Measurements from ENCODE around the gene SHC2.
"Not testable (repeated sequence)": the region's sequence is repeated elsewhere in the genome, so short reads cannot be mapped to it uniquely, and the experiment has no call there.

Gene SHC2

DNA sequence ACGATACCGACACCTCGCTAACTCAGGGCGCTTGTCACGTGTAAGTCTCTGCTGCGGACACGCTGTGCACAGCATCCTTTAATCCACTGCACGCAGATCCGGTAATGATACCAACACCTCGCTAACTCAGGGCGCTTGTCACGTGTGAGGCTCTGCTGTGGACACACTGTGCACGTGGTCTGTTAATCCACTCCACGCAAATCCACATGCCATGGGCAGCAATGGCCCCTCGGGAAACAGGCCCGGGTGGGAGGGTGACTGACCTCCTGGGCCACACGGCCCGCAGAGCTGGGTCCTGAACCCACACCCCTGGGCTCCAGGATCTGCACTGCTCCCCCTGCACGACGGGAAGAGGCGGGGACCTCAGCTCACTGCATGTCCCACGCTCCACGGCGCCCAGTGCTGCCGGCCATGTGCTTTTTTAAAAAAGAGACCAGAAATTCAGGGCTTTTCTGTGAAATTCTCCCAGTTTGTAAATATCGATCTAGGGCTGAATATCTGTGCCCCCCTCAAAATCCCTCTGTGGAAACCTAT is 16.1 kb downstream of the SHC2 start:
- no peak for DNase-seq

DNA sequence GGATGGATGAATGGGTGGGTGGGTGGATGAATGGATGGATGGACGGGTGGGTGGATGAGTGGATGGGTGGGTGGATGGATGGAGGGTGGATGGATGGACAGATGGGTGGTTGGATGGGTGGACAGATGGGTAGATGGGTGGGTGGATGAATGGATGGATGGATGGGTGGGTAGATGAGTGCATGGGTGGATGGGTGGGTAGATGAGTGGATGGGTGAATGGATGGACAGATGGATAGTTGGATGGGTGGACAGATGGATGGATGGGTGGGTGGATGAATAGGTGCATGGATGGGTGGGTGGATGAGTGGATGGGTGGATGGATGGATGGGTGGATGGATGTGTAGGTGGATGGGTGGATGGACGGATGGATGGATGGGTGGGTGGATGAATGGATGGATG is 17.8 kb downstream of the SHC2 start:
- no peak for DNase-seq

DNA sequence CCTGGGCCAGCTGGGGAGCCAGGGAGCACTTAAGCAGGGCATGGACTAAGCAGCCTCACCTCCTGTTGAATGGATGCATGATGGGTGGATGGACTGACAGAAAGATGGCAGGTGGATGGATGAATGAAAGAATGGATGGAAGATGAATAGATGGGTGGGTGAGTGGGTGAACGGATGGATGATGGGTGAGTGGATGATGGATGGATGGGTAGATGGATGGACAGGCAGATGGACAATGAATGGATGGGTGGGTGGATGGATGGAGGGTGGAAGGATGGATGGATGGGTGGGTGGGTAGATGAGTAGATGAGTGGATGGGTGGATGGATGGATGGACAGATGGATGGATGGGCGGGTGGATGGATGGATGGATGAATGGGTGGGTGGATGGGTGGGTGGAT is 18.7 kb downstream of the SHC2 start:
- no peak for DNase-seq

DNA sequence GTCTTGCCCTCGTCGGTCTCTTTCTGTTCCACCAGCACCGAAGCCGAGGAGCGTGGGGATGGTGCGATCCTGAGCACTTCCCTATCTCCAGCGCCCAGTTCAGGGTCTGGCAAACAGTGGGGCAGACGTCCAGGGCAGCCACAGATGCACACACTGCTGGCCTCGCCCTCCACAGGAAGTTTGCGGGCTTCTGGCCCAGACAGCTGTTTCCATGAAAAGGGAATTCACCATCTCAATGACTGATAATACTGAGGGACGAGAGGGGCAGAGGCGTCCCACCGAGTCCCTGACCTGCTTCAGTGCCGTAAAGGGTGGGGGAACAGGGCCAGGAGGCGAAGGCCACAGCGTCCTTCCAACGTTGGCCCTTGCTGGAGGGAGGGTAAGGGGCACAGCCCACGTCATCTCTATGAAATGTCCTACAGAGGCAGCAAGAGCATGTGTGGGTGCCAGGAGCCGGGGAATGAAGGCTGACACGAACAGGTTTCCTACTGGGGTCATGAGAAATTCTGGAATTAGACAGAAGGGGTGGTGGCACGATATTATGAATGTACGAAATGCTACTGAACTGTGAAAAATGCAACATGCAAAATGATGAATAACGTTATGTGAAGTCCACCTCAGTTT is 19.5 kb downstream of the SHC2 start:
- no peak for DNase-seq

DNA sequence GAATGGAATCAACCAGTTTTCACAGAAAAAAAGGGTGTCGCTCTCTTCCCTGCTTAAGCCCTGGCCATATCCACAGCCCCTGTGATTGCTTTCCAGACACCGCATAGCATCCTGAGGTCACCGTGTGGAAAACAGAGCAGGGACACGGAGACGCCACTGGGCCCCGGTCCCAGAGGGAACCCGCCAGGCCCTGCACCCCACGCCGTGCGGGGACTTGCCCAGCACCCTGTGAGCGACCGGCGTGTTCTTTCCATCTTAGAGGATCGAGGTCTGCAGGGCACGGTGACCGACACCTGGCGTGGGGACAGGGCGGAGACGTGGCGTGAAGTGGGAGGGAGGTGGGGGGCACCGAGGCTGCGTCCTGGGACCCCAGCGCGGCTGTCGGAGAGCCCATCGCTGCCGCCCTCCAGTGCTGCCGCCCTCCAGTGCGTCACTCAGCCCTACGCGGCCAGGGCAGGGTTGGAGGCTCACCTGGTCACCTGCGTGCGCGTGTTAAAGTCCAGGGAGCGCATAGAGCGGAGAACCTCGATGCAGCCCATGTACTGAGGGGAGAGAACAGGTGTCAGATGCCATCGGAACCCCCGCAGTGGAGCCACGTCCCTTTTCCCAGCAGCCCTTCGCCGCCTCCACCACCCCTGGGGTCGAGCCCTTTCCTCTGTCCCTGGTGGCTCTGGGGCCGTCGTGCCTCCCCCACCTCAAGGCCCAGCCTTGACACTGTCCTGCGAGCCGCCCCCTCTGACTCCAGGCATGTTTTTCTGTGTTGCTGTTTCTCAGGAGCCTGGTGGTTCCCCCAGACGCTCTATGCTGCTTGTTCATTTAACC is 20.2 kb downstream of the SHC2 start:
- DNase-seq: no peak

DNA sequence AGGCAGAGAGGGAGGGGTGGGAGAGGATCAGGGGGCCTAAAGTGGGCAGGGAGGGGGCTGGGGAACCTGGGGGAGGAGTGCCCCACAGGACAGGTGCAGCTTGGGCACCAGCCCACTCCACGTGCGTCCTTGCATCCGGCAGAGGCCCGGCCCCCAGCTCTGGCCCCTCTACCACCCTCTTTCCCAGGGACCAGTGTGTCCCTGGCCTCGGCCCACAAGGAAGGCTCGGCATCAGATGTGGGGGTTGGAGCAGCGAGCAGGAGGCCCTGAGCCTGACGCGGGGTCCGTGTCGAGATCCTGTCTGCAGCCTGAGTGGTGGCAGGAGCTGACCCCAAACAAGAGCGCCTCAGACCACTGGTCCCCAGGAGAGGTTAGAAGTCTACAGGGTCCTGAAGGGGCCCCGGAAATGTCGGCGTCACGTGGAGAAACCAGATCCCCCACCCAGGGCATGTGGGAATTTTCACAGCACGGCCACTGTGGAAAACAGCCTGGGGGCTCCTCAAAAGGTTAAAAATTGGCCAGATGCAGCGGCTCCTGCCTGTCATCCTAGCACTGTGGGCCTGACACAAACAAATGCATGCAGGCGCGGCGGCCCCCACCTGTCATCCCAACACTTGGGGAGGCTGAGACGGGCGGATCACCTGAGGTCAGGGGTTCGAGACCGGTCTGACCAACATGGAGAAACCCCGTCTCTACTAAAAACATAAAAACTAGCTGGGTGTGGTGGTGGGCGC is 21.5 kb downstream of the SHC2 start:
- DNase-seq: no peak

DNA sequence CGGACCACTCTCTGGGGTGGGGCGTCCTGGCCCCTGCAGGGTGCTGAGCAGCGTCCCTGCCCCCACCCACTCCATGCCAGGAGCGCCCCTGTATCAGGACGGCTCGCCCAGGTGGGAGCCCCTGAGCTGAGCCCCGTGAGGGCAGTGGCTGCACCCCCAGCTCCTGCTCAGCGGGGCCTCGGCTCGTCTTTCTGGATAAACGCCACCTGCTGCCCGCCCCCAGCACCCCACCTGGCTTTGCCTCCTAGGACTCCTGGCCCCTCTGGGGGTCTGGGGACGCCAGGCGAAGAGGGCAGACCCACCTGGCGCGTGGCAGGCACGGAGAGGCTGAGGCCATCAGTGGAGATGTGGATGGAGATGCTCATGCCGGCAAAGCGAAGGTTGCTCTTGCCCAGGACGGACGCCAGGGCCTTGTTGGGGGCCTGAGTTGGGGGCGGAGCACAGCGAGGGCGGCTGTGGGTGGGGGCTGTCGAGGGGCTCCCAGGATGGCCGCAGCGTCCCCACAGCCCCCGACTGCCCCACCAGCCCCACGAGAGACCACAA is 22.3 kb downstream of the SHC2 start:
- DNase-seq: no peak

DNA sequence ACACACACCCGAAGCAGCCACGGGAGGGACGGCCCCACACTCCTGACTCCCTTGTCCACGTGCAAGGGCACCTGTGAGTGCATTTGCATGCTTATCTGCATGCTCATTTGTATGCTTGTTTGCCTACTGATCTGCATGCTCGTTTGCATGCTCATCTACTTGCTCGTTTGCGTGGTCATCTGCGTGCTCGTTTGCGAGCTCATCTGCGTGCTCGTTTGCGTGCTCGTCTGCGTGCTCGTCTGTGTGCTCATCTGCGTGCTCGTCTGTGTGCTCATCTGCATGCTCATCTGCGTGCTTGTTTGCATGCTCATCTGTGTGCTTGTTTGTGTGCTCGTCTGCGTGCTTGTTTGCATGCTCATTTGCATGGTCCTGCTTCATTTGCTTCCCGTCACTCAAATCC is 23.8 kb downstream of the SHC2 start:
- no peak for DNase-seq

DNA sequence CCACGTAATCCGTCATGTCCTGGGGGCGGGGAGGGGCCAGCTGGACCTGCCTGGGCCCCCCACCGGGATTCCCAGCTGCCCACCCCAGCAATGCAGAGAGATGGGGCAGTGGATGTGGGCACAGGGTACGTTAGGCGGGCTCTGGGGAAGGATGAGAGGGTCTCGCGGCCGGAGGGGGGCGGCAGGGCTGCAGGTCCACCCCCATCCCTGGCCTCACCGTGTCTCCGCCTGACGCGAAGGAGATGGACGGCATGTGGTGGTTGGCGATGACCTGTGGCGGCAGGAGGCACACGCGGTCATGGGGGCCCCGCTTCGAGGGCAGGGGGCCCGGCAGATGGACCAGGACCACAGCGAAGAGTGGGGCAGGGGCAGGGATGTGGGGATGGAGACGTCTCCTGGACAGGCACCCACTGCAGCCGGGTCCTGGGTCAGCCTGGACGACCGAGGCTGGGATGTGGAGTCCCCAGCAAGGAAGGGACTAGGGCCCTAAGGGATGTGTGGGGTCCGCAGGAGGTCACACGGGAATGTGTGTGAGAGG is 24.4 kb downstream of the SHC2 start:
- DNase-seq: no peak

DNA sequence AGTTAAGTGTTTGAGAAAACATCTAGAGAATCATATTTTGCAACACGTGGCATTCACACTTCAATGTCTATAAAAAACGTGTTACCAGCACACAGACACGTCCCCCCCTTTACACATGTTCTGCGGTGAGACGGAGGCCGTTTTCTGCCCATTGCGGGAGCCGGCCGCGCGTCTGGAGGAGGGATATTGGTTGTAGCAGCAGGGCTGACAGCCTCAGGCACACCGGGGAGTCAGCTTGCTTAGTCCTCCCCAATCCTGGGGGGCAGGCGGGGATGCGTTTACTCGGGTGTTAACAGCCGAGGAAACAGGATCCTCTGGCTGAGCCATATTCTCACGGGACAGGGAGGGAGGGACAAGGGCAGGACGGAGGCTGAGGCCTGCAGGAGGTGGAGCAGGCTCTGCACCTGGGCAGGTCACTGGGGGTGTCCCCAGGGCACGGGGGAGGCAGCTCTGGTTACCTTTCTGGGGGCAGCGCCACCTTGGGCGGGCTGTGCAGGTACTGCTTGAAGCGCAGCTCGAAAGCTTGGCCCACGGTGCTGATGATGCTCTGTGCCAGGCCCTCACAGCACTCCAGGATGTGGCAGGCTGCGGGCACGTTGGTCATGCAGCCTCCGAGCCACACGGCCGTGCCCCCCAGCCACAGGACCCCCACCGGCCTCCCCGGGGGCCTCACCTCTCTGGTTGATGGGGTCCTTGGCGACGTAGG is 25.0 kb downstream of the SHC2 start:
- no peak for DNase-seq

DNA sequence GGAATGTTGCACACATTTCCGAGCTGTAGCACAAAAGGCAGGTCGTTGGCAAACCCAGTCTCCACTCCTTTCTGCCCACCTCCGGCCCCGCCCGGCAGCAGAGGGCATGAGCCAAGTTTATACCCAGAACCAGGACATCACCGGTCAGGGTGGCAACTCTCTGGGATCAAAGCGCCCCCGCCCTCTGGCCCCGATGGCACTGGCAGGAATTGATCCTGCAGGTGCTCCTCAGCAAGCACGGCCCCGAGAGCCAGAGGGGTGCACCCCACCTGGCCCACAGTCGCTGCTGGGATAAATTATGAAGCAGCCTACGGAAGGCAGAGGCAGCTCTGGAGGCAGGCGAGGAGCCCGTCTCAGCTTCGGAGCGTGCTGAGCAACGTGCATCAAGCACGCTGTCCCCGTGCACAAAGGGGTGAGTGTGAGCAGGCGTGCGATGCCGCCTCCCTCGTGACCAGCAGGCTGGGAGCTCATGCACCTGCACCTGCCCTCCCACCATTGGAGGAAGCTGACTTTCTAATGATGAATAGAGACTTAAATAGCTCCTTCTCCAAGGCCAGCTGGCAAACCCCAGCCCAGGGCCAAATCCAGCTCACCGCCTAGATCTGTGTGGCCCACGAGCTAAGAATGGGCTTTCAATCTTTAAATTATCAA is 25.7 kb downstream of the SHC2 start:
- no peak for DNase-seq

DNA sequence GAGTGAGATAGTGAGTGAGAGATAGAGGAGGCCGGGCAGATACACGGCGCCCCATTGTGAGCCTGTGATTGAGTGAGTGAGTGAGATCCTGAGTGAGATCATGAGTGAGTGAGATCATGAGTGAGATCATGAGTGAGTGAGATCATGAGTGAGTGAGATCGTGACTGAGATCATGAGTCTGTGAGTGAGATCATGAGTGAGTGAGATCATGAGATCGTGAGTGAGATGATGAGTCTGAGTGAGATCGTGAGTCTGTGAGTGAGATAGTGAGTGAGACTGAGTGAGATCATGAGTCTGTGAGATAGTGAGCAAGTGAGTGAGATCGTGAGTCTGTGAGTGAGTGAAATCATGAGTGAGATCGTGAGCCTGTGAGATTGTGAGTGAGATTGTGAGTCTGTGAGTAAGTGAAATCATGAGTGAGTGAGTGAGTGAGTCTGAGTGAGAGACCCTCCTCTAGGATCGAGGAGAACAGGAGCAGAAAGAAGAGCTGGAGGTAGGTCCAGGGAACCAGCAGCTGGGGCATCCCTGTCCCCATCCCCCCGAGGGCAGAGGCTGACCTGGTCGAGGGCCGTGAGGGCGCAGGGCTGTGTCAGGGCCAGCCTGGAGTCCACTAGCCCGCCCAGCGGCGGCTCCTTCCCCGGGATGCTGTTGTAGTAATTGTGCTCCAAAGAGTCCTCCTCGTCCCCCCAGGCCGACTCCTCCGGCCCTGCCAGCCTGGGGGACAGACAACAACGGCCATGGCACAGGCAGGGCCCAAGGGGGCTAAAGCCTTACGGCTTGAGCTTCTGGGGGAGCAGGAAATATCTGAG is 26.5 kb downstream of the SHC2 start:
- no peak for DNase-seq

DNA sequence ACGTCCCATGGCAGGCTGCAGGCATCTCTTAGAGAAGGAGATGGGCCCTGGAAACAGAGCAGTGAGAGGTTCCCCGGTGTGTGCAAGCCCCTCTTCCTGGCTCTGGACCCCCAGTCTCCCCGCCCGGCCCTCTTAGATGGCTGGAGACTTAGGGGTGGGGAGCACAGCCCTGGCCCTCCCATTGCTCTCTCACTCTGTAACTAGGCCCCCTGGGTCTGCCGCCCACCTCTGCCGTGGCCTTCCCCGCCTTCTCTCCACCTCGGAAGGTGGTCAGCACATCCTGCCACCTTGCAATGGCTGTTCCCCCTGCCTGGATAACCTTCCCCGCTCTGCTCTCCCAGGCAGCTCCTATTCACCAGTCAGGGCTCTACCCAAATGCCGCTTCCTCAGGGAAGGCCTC is 30.1 kb downstream of the SHC2 start:
- DNase-seq: no peak

DNA sequence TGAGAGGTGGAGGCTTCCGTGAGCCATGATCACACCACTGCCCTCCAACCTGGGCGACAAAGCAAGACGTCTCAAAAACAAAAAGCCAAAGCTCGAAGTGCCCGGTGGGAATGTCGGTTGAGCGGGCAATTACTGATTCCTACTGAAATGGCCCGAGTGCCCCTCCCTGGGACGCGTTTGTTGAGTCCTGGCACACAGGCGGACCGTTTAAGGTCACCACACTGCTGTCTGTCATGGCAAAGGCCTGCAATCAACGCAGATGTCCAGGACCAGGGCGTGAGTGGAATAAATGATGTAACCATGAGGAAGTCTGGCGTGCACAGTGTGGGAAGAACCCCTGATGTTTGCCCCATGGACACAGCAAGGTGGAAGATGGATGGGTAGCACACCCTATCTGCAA is 32.7 kb downstream of the SHC2 start:
- DNase-seq: no peak

DNA sequence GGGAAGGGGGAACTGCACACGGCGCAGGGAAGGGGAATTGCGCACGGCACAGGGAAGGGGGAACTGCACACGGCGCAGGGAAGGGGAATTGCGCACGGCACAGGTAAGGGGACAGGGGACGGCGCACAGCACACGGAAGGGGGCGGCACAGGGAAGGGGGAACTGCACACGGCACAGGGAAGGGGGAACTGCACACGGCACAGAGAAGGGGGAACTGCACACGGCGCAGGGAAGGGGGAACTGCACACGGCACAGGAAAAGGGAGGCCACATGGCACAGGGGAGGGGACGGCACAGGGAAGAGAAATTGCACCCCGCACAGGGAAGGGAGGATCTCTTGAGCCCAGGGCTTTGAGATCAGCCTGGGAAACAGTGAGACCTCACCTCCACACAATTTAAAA is 33.2 kb downstream of the SHC2 start:
- not testable (repeated sequence) for DNase-seq

DNA sequence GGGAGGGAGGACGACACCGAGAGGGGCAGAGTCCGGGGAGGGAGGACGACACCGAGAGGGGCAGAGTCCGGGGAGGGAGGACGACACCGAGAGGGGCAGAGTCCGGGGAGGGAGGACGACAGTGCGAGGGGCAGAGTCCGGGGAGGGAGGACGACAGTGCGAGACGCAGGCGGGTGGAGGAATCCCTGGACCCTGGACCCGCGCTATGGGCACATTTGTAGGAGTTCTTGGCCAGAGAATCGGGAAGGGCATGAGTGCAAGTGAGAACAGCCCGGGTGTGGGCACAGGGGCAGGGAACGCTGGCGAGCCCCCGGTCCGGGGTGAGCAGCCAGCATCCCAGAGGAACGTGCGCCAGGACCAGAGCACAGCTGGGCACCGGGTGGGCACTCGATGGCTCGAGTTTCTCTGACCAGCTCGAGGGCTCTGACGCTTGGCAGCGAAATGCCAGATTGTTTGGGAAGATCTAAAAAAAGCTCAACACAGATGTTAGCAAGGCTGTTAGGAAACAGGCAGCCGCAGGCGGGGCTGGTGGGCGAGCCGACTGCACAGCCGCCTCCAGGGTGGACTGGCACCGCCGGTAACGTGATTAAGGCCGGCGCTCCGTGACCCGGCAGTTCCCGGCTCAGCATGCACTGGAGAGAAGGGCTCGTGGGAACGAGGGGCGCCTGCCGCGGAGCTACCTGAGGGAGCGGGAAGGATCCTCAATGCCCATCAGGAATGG is 33.9 kb downstream of the SHC2 start:
- DNase-seq: no peak

DNA sequence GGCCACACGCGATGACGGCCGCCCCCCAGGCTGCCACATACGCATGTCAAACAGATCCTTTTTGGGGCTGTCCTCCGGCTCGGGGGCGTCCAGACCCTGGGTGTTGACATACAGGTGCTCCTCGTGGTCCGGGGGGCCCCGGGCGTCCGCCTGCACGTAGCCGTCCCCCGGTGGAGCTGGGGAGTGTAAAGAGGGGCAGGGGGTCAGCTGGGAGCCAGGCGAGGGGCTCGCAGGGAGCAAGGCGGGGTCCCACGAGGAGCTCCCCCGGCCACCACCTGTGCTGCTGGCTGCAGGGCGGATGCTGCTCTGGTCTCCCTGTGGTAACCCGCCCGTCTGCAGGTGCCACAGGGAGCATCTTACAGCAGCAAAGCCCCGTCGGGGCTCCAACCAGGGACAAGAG is 35.8 kb downstream of the SHC2 start:
- no peak for DNase-seq

DNA sequence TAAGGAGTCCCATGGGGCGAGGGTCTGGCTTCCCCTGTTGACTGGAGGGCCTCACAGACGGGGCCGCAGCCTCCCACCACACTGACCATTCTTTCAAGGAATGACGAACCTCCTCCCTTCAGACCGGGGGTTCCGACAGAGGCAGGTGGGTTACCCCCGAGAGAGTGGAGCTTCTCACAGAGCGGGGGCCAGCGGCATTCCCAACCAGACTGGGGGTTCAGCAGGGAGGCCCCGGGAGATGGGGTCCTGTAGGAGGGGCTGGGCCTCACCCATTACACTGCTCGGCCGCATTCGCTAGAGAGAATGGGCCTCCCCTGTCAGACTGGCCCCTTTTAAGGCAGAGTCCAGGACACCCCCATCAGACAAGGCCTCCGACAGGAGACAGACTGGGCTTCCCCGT is 36.3 kb downstream of the SHC2 start:
- DNase-seq: no peak

DNA sequence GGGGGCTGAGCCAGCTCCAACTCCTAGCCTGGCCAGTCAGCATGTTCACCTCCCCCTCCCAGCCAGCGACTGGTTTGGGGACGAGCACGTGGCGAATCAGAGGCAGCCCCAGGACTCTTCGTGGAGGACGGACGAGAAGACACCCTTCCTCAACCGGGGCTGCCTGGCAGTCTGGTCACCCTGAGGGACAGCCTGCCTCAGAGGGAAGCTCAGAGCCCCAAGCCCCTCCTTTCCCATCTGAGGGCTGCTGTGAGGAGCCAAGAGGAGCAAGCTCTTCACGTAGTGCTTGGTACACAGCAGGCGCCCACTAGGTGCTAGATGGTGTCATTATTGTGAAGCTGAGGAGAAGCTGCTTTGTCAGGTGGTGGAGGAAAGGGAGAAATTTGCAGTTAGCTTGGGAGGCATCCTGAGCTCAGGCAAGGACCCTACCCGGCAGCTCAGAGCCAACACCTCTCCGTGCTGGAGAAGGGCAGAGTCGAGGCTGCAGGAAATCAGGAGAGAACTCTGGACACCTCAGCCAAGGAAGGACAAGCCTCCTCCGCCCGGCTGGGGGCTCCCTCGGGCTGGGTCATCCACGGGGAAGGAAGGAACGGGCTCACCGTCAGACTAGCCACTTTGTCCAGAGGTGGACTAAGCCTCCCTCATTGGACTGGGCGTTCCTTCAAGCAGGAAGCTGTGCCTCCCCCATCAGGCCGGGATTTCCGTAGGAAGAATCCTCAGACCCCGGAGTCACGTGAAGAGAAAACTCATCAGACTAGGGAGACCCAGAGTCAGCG is 37.0 kb downstream of the SHC2 start:
- DNase-seq: no peak

DNA sequence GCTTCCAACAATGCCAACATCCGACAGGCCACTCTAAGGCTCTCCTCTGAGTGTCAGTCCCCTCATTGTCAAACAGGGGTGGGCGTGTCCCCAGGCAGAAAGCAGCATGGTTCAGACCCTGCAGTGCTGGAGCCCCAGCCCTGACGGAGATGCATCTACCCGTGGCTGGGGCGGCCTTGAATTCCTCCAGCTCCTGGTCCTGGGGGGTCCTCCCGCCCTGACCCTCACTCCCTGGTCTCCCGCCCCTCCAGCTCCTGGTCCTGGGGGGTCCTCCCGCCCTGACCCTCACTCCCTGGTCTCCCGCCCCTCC is 38.0 kb downstream of the SHC2 start:
- not testable (repeated sequence) for DNase-seq
